Natural killer cell (primary cell): ENCODE data around the gene EXD3. TPM values are rescaled to one million over a fixed set of nuclear protein-coding genes. Genes with fewer than 3 reads are reported as not detected.

ENCODE experiments used
- ATAC-seq, 3 donors: fragments of 150-1000 bp in 2 of 3; fragments of 200-7000 bp in 1 of 3; cut with Tn5 transposase; 1 replicate in 1 of 3; 2 replicates in 2 of 3; pipeline ENCODE4 v1.10.0; 2021; ENCODE audit warnings: mild to moderate bottlenecking in 2 of 3, moderate library complexity in 2 of 3
- DNase-seq, 2 donors: peaks; one replicate each; pipeline versions ENCODE4 v3.0.0 to v3.0.0-alpha.2; 2013 to 2021; ENCODE audit warnings: mixed read lengths in 1 of 2
- H3K27ac ChIP-seq: one replicate; pipeline ENCODE4 v1.5.1; 2013; ENCODE audit warnings: mild to moderate bottlenecking, low read length
- H3K27me3 ChIP-seq: one replicate; pipeline ENCODE4 v1.6.1; 2013; ENCODE audit warnings: low read length; ENCODE audit not compliant: control insufficient read depth, insufficient read depth
- H3K36me3 ChIP-seq: one replicate; pipeline ENCODE4 v1.6.1; 2013; ENCODE audit warnings: low read length; ENCODE audit not compliant: control insufficient read depth, insufficient read depth
- H3K4me1 ChIP-seq: one replicate; pipeline ENCODE4 v1.6.1; 2013; ENCODE audit warnings: low read length; ENCODE audit not compliant: control insufficient read depth, insufficient read depth
- H3K4me3 ChIP-seq: one replicate; pipeline ENCODE4 v1.5.1; 2013; ENCODE audit warnings: low read length
- H3K9me3 ChIP-seq: one replicate; pipeline ENCODE4 v1.6.1; 2013; ENCODE audit warnings: low read length; ENCODE audit not compliant: control insufficient read depth, insufficient read depth
- H3K27ac Mint-ChIP-seq, 2 donors: one replicate each; pipeline ENCODE4 v1.8.0; 2022; ENCODE audit warnings: mild to moderate bottlenecking in 2 of 2, mixed read lengths in 2 of 2, moderate library complexity in 1 of 2
- H3K27me3 Mint-ChIP-seq, 2 donors: one replicate each; pipeline ENCODE4 v1.8.0; 2022; ENCODE audit warnings: low read depth in 2 of 2, mixed read lengths in 2 of 2
- H3K36me3 Mint-ChIP-seq: one replicate; pipeline ENCODE4 v1.8.0; 2022; ENCODE audit warnings: mixed read lengths
- H3K4me1 Mint-ChIP-seq, 2 donors: one replicate each; pipeline ENCODE4 v1.8.0; 2022; ENCODE audit warnings: mixed read lengths in 2 of 2
- H3K4me3 Mint-ChIP-seq: one replicate; pipeline ENCODE4 v1.8.0; 2022; ENCODE audit warnings: mild to moderate bottlenecking, moderate library complexity, mixed read lengths
- H3K9me3 Mint-ChIP-seq, 2 donors: one replicate each; pipeline ENCODE4 v1.8.0; 2022; ENCODE audit warnings: mixed read lengths in 2 of 2
- WGBS: methylation state at CpG from one replicate; pipeline ENCODE4 v1.1.7; 2013; ENCODE audit warnings: missing lambda C conversion rate; ENCODE audit not compliant: insufficient coverage; 5-methylcytosine and 5-hydroxymethylcytosine counted together
- intact Hi-C: fragments of 100-400 bp; cut with micrococcal nuclease; formaldehyde crosslinking; loops from one replicate; pipeline ENCODE4 v1.14.2; 2022
- total RNA-seq, 4 donors: library from RNA; stranded (reverse); fragments of 120-200 nt in 1 of 4; gene quantifications; one replicate each; pipeline versions ENCODE4 v1.2.3 to v1.2.4, GENCODE V29; 2013 to 2022
- TF ChIP-seq, protein P1 (sequence below): fragments of 200-600 bp; IDR thresholded peaks from one replicate; pipeline ENCODE4 v1.8.0; 2022; ENCODE audit warnings: antibody characterized with exemption

EXD3 gene
- total RNA-seq, 3 donors from 2014 or later (not counting 1 experiment from before 2014, with no cell fraction given): 28.0 to 35.3 (median 29.6) TPM

DNA sequence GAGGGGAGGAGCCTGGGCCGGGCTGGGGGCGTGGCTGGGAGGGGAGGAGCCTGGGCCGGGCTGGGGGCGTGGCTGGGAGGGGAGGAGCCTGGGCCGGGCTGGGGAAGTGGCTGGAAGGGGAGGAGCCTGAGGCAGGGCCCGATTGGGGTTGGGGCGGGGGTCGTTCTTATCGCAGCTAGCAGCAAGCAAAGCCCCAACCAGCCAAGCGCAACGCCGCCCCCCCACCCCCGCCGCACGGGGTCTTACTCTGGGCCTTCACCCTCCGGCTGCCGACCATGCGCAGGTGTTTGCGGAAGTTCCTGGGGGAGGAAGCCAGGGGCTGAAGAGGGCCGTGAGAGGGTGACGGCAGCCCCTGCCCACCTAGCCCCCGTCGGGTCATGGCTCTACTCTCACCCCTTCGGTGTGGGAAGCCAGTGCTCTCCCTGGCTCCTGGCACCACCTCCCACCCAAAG, 31.2 kb upstream of the EXD3 start:
- TF ChIP-seq, protein P1, sequence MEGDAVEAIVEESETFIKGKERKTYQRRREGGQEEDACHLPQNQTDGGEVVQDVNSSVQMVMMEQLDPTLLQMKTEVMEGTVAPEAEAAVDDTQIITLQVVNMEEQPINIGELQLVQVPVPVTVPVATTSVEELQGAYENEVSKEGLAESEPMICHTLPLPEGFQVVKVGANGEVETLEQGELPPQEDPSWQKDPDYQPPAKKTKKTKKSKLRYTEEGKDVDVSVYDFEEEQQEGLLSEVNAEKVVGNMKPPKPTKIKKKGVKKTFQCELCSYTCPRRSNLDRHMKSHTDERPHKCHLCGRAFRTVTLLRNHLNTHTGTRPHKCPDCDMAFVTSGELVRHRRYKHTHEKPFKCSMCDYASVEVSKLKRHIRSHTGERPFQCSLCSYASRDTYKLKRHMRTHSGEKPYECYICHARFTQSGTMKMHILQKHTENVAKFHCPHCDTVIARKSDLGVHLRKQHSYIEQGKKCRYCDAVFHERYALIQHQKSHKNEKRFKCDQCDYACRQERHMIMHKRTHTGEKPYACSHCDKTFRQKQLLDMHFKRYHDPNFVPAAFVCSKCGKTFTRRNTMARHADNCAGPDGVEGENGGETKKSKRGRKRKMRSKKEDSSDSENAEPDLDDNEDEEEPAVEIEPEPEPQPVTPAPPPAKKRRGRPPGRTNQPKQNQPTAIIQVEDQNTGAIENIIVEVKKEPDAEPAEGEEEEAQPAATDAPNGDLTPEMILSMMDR: no peak
- peak overlapping the region in 1 of 2 donors; percentile 70 for H3K27ac Mint-ChIP-seq
- Histone ChIP-seq H3K4me3 (peak overlapping the region; percentile 27), H3K27me3 (no peaks in the 10 kb centered on the region), H3K9me3 (no peaks in the 10 kb centered on the region), H3K4me1 (peaks cover 68% of the 10 kb centered on the region), H3K27ac (no peak overlapping the region), H3K36me3 (peaks cover 2% of the 10 kb centered on the region)
- 19% methylated on average over 22 of the region's 24 CpGs for WGBS
- H3K4me1 Mint-ChIP-seq: peaks cover 6 to 52% of the 10 kb centered on the region in 2 donors
- intact Hi-C loops: no loop called here
- DNase-seq (peak; percentile 59), ATAC-seq (peak; percentile 27 to 49 (median 44))
- H3K27me3 Mint-ChIP-seq: no peaks in the 10 kb centered on the region
- H3K36me3 Mint-ChIP-seq: no peaks in the 10 kb centered on the region
- H3K4me3 Mint-ChIP-seq: peak overlapping the region; percentile 60
- H3K9me3 Mint-ChIP-seq: no peaks in the 10 kb centered on the region

GRCh38 chr9:137453643-137454081, 30.7 kb upstream of the EXD3 start:
- no peak overlapping the region for H3K27ac ChIP-seq
- H3K36me3 Mint-ChIP-seq: no peaks in the 10 kb centered on the region
- H3K4me3 Mint-ChIP-seq: peak overlapping the region; percentile 76
- no peaks in the 10 kb centered on the region for H3K9me3 ChIP-seq
- TF ChIP-seq, protein P1: no peak
- H3K9me3 Mint-ChIP-seq: no peaks in the 10 kb centered on the region
- H3K4me1 ChIP-seq: peaks cover 69% of the 10 kb centered on the region
- H3K27ac Mint-ChIP-seq: peak overlapping the region; percentile 50 to 70
- intact Hi-C loops: no loop called here
- H3K4me1 Mint-ChIP-seq: peaks cover 6 to 52% of the 10 kb centered on the region in 2 donors
- H3K27me3 Mint-ChIP-seq: no peaks in the 10 kb centered on the region
- no peak overlapping the region for H3K4me3 ChIP-seq
- peaks cover 2% of the 10 kb centered on the region for H3K36me3 ChIP-seq
- DNase-seq: peak; percentile 63 to 74
- ATAC-seq: peak; percentile 82 to 90 (median 83)
- WGBS: 43% methylated on average over 24 of the region's 25 CpGs
- H3K27me3 ChIP-seq: no peaks in the 10 kb centered on the region

- Mint-ChIP-seq H3K4me1 (peaks cover 6 to 52% of the 10 kb centered on the region in 2 donors), H3K27ac (peak overlapping the region in 1 of 2 donors; percentile 79), H3K9me3 (no peaks in the 10 kb centered on the region), H3K4me3 (peak overlapping the region; percentile 76), H3K36me3 (no peaks in the 10 kb centered on the region), H3K27me3 (no peaks in the 10 kb centered on the region)
- no peak for ATAC-seq
- TF ChIP-seq, protein P1: no peak
- Histone ChIP-seq H3K9me3 (no peaks in the 10 kb centered on the region), H3K27me3 (no peaks in the 10 kb centered on the region), H3K4me3 (no peak overlapping the region), H3K27ac (no peak overlapping the region), H3K4me1 (peaks cover 64% of the 10 kb centered on the region), H3K36me3 (peaks cover 2% of the 10 kb centered on the region)
- intact Hi-C loops: no loop called here
- WGBS: 96% methylated on average over 43 of the region's 43 CpGs
- peak in 1 of 2 donors; percentile 30 for DNase-seq
Measured at GRCh38 chr9:137452761-137453642, 30.0 kb upstream of the EXD3 start.
